GM19351 (cell line): ENCODE measurements around the gene SMG6.
"Not testable (repeated sequence)": the region's sequence is repeated elsewhere in the genome, so short reads cannot be mapped to it uniquely, and the experiment has no call there.

Experiments used
- ATAC-seq: cut with Tn5 transposase; IDR thresholded peaks from one replicate; pipeline ENCODE4 v1.9.1; 2021; ENCODE audit warnings: mild to moderate bottlenecking, moderate library complexity; ENCODE audit not compliant: unreplicated experiment

Gene SMG6

GRCh38 chr17:2207815-2208515 lies 95.6 kb downstream of the SMG6 start:
- no peak for ATAC-seq

GRCh38 chr17:2204393-2204792 lies 99.2 kb downstream of the SMG6 start:
- ATAC-seq: no peak

- ATAC-seq: no peak
Observed at GRCh38 chr17:2203818-2204217, 99.8 kb downstream of the SMG6 start.

GRCh38 chr17:2202996-2203575 lies 100.5 kb downstream of the SMG6 start:
- ATAC-seq: no peak

- no peak for ATAC-seq
Observed at GRCh38 chr17:2202302-2202995, 101.1 kb downstream of the SMG6 start.

- not testable (repeated sequence) for ATAC-seq
Observed at GRCh38 chr17:2199386-2199785, 104.2 kb downstream of the SMG6 start.

GRCh38 chr17:2198927-2199326 lies 104.7 kb downstream of the SMG6 start:
- ATAC-seq: no peak

- ATAC-seq: no peak
Observed at GRCh38 chr17:2197271-2197670, 106.3 kb downstream of the SMG6 start.

GRCh38 chr17:2195729-2196128 lies 107.9 kb downstream of the SMG6 start:
- ATAC-seq: no peak

- ATAC-seq: no peak
Observed at GRCh38 chr17:2194889-2195335, 108.7 kb downstream of the SMG6 start.

- no peak for ATAC-seq
Observed at GRCh38 chr17:2192367-2193057, 111.1 kb downstream of the SMG6 start.

- no peak for ATAC-seq
Observed at GRCh38 chr17:2191785-2192184, 111.8 kb downstream of the SMG6 start.

GRCh38 chr17:2191227-2191626 lies 112.4 kb downstream of the SMG6 start:
- no peak for ATAC-seq

GRCh38 chr17:2190014-2190413 lies 113.6 kb downstream of the SMG6 start:
- ATAC-seq: no peak

GRCh38 chr17:2188971-2189630 lies 114.5 kb downstream of the SMG6 start:
- ATAC-seq: no peak

- ATAC-seq: no peak
Observed at GRCh38 chr17:2187758-2188157, 115.8 kb downstream of the SMG6 start.

GRCh38 chr17:2186937-2187336 lies 116.6 kb downstream of the SMG6 start:
- no peak for ATAC-seq

- no peak for ATAC-seq
Observed at GRCh38 chr17:2184993-2185931, 118.3 kb downstream of the SMG6 start.

- no peak for ATAC-seq
Observed at GRCh38 chr17:2183346-2183745, 120.2 kb downstream of the SMG6 start.

- no peak for ATAC-seq
Observed at GRCh38 chr17:2181897-2182448, 121.6 kb downstream of the SMG6 start.
